IMR-90 (cell line): ENCODE data around the gene RARB. TPM values are rescaled to one million over a fixed set of nuclear protein-coding genes. Genes with fewer than 3 reads are reported as not detected.

Source experiments
- ATAC-seq: fragments of 200-7000 bp; cut with Tn5 transposase; 2 replicates; pipeline ENCODE4 v1.9.1; 2020; ENCODE audit warnings: low read depth, mild to moderate bottlenecking, moderate library complexity
- BruUV-seq: library from RNA; stranded (reverse); fragments of 400-500 nt; replicated peaks from 2 replicates; lab custom pipeline; 2021; lab: Mats Ljungman, UMichigan
- CTCF ChIA-PET: fragments of 300-600 bp; formaldehyde crosslinking; extraction: SDS; loops from one replicate; lab custom pipeline; 2021; ENCODE audit warnings: antibody characterized with exemption; lab: Yijun Ruan, JAX
- POLR2A ChIA-PET: fragments of 300-600 bp; sonication (Branson Sonifier 250); formaldehyde crosslinking; loops from one replicate; lab custom pipeline; 2022; ENCODE audit warnings: antibody characterized with exemption; ENCODE audit not compliant: unreplicated experiment; lab: Charles Lee
- DNase-seq: peaks from one replicate; pipeline ENCODE4 v3.0.0; 2013
- H2AFZ ChIP-seq: replicated peaks from 2 replicates; pipeline ENCODE3; 2013; ENCODE audit warnings: low read length, mild to moderate bottlenecking; ENCODE audit not compliant: poor library complexity
- H2AK5ac ChIP-seq: 2 replicates; pipeline ENCODE4 v1.6.1; 2013; ENCODE audit warnings: low read depth, low read length, inconsistent platforms
- H2AK9ac ChIP-seq: replicated peaks from 2 replicates; pipeline ENCODE3; 2013; ENCODE audit warnings: mild to moderate bottlenecking, low read depth, low read length, moderate library complexity; ENCODE audit not compliant: poor library complexity
- H2BK120ac ChIP-seq: 2 replicates; pipeline ENCODE4 v1.6.1; 2013; ENCODE audit warnings: low read depth, low read length, inconsistent platforms
- H2BK15ac ChIP-seq: 3 replicates; pipeline ENCODE4 v1.6.1; 2013; ENCODE audit warnings: low read depth, low read length, inconsistent platforms
- H2BK20ac ChIP-seq: 2 replicates; pipeline ENCODE4 v1.6.1; 2013; ENCODE audit warnings: low read depth, mild to moderate bottlenecking, inconsistent platforms, low read length, moderate library complexity
- H2BK5ac ChIP-seq: 2 replicates; pipeline ENCODE4 v1.6.1; 2013; ENCODE audit warnings: mild to moderate bottlenecking, low read depth, low read length, inconsistent platforms; ENCODE audit not compliant: poor library complexity, severe bottlenecking
- H3K14ac ChIP-seq: replicated peaks from 2 replicates; pipeline ENCODE4 v1.6.1; 2013; ENCODE audit warnings: low read depth, low read length, inconsistent platforms
- H3K18ac ChIP-seq: 2 replicates; pipeline ENCODE4 v1.6.1; 2013; ENCODE audit warnings: low read depth, low read length, control low read depth
- H3K23ac ChIP-seq: 2 replicates; pipeline ENCODE4 v1.6.1; 2013; ENCODE audit warnings: low read depth, low read length, inconsistent platforms
- H3K27ac ChIP-seq: 2 replicates; pipeline ENCODE4 v1.5.1; 2013; ENCODE audit warnings: mild to moderate bottlenecking, control low read depth, low read length; ENCODE audit not compliant: insufficient read depth
- H3K27me3 ChIP-seq: 2 replicates; pipeline ENCODE4 v1.6.1; 2013; ENCODE audit warnings: low read length; ENCODE audit not compliant: control insufficient read depth, insufficient read depth
- H3K36me3 ChIP-seq: 2 replicates; pipeline ENCODE4 v1.6.1; 2013; ENCODE audit warnings: low read length, mixed read lengths; ENCODE audit not compliant: control insufficient read depth, insufficient read depth
- H3K4ac ChIP-seq: 2 replicates; pipeline ENCODE4 v1.6.1; 2013; ENCODE audit warnings: low read depth, low read length, inconsistent platforms
- H3K4me1 ChIP-seq: 2 replicates; pipeline ENCODE4 v1.6.1; 2013; ENCODE audit warnings: low read length, mixed read lengths; ENCODE audit not compliant: control insufficient read depth, insufficient read depth
- H3K4me2 ChIP-seq: 2 replicates; pipeline ENCODE4 v1.6.1; 2013; ENCODE audit warnings: low read depth, mild to moderate bottlenecking, control low read depth, low read length, moderate library complexity
- H3K4me3 ChIP-seq: 2 replicates; pipeline ENCODE4 v1.5.1; 2013; ENCODE audit warnings: low read depth, mild to moderate bottlenecking, control low read depth, low read length, moderate library complexity; ENCODE audit not compliant: insufficient read depth
- H3K56ac ChIP-seq: 2 replicates; pipeline ENCODE4 v1.6.1; 2013; ENCODE audit warnings: low read length, inconsistent platforms; ENCODE audit not compliant: insufficient read depth; ENCODE audit errors: extremely low read depth
- H3K79me1 ChIP-seq, 2 experiments: 2 replicates each; pipeline ENCODE4 v1.6.1; 2013; ENCODE audit warnings: low read length in 2 of 2, inconsistent platforms in 1 of 2, low read depth in 1 of 2
- H3K9ac ChIP-seq: 2 replicates; pipeline ENCODE4 v1.6.1; 2013; ENCODE audit warnings: low read depth, low read length, control low read depth
- H3K9me1 ChIP-seq: 2 replicates; pipeline ENCODE4 v1.6.1; 2013; ENCODE audit warnings: low read length, inconsistent platforms; ENCODE audit not compliant: insufficient read depth
- H3K9me3 ChIP-seq: 2 replicates; pipeline ENCODE4 v1.6.1; 2013; ENCODE audit warnings: low read length; ENCODE audit not compliant: control insufficient read depth, insufficient read depth
- H4K20me1 ChIP-seq: 2 replicates; pipeline ENCODE4 v1.6.1; 2013; ENCODE audit warnings: low read length, inconsistent platforms; ENCODE audit not compliant: insufficient read depth
- H4K5ac ChIP-seq: 2 replicates; pipeline ENCODE4 v1.6.1; 2013; ENCODE audit warnings: mild to moderate bottlenecking, low read depth, low read length, control low read depth
- H4K8ac ChIP-seq, 2 experiments: 2 replicates each; pipeline ENCODE4 v1.6.1; 2013; ENCODE audit warnings: low read depth in 2 of 2, low read length in 2 of 2, control low read depth in 1 of 2, inconsistent platforms in 1 of 2
- H4K91ac ChIP-seq: 2 replicates; pipeline ENCODE4 v1.6.1; 2013; ENCODE audit warnings: low read depth, low read length, inconsistent platforms; ENCODE audit not compliant: insufficient read depth
- ELK1 ChIP-seq: fragments of 150-350 bp; IDR thresholded peaks from 2 replicates; pipeline ENCODE4 v1.6.1; 2016; ENCODE audit warnings: low read depth, mild to moderate bottlenecking, low read length, moderate library complexity, borderline replicate concordance
- FOS ChIP-seq: fragments of 150-350 bp; IDR thresholded peaks from 2 replicates; pipeline ENCODE4 v1.6.1; 2016; ENCODE audit warnings: low read depth, low read length
- RAD21 ChIP-seq: IDR thresholded peaks from 2 replicates; pipeline ENCODE4 v1.6.1; 2012; ENCODE audit warnings: low read length, improper control_type of control experiment
- RCOR1 ChIP-seq: IDR thresholded peaks from 2 replicates; pipeline ENCODE4 v1.6.1; 2012; ENCODE audit warnings: mild to moderate bottlenecking, low read length, improper control_type of control experiment; ENCODE audit not compliant: insufficient replicate concordance
- SMC3 ChIP-seq: fragments of 150-350 bp; IDR thresholded peaks from 2 replicates; pipeline ENCODE4 v1.6.1; 2016; ENCODE audit warnings: low read depth, mild to moderate bottlenecking, antibody characterized with exemption, low read length, moderate library complexity
- WGBS, 2 experiments: methylation state at CpG; one replicate each; pipeline versions ENCODE4 v1.1.5 to v1.1.7; 2013; ENCODE audit warnings: missing lambda C conversion rate in 2 of 2; ENCODE audit not compliant: insufficient read length in 1 of 2; ENCODE audit errors: extremely low coverage in 2 of 2; 5-methylcytosine and 5-hydroxymethylcytosine counted together
- dilution Hi-C: fragments of 300-500 bp; cut with HindIII; formaldehyde crosslinking; loops from one replicate; pipeline ENCODE4 v1.14.3; 2018; ENCODE audit warnings: low sequenced_read_pairs; ENCODE audit not compliant: unreplicated experiment
- in situ Hi-C: fragments of 300-500 bp; cut with MboI; formaldehyde crosslinking; loops from 3 replicates; pipeline ENCODE4 v1.14.3; 2019; ENCODE audit warnings: low sequenced_read_pairs, inconsistent platforms, mixed read lengths
- intact Hi-C: fragments of 100-400 bp; cut with micrococcal nuclease; formaldehyde crosslinking; loops from 2 replicates; pipeline ENCODE4 v1.10.0; 2022
- polyA plus RNA-seq, 3 experiments: library from polyadenylated mRNA; depleted of rRNA; stranded (reverse); fragments of >200 nt; gene quantifications; 2 replicates each; pipeline ENCODE4 v1.2.3, GENCODE V29; 2012; ENCODE audit warnings: low replicate concordance in 1 of 3
- total RNA-seq: library from RNA; depleted of rRNA; stranded (reverse); fragments of >200 nt; gene quantifications from 2 replicates; pipeline ENCODE4 v1.2.3, GENCODE V29; 2012

RARB gene
- total and polyA plus RNA-seq, 2 of the 4 experiments (the other 2 are of a cell fraction): 0.53 to 1.4 TPM

GRCh38 chr3:25469558-25469957 lies 41.5 kb downstream of the RARB start:
- TF ChIP-seq RCOR1: no peak
- TF ChIP-seq SMC3: no peak
- no peak for TF ChIP-seq ELK1
- TF ChIP-seq RAD21: no peak
- no peak for TF ChIP-seq FOS
- Histone ChIP-seq H3K36me3 (no peaks in the 10 kb centered on the region), H3K18ac (no peak overlapping the region), H3K9me3 (no peaks in the 10 kb centered on the region), H3K23ac (no peak overlapping the region), H4K5ac (no peak overlapping the region), H3K4me1 (no peaks in the 10 kb centered on the region), H3K4ac (no peak overlapping the region), H2BK120ac (no peak overlapping the region), H3K27me3 (no peaks in the 10 kb centered on the region), H3K9ac (no peak overlapping the region), H2BK5ac (no peak overlapping the region), H2BK15ac (no peak overlapping the region), H2AK9ac (no peak overlapping the region), H2AK5ac (no peak overlapping the region), H2BK20ac (no peak overlapping the region), H3K56ac (no peak overlapping the region), H4K20me1 (no peaks in the 10 kb centered on the region), H4K91ac (no peak overlapping the region; the same call in 1 of the 2 replicates), H3K14ac (no peak overlapping the region), H2AFZ (no peak overlapping the region), H3K9me1 (no peaks in the 10 kb centered on the region; the same call in 1 of the 2 replicates), H3K4me3 (no peak overlapping the region), H3K79me1 (no peaks in the 10 kb centered on the region), H4K8ac (no peak overlapping the region), H3K27ac (no peak overlapping the region), H3K4me2 (no peak overlapping the region)
- dilution Hi-C loops: no loop called here
- intact Hi-C loops: no loop called here
- in situ Hi-C loops: no loop called here
- WGBS, 2 experiments: 55% methylated on average over 1 of the region's 2 CpGs; no CpG with 5 or more reads in 1 of the 2 experiments
- ATAC-seq: no peak
- DNase-seq: no peak
- BruUV-seq: no TSS peak
- CTCF ChIA-PET: no interaction called here
- POLR2A ChIA-PET: no interaction called here
